ENCODE data around the gene PCSK7.
A peak's percentile ranks its signal among the peaks of the same experiment; 100 is the strongest.
"Not testable (repeated sequence)": the region's sequence is repeated elsewhere in the genome, so short reads cannot be mapped to it uniquely, and the experiment has no call there.

The PCSK7 gene

GRCh38 chr11:117195761-117196160 is 36.1 kb downstream of the PCSK7 start:
- DNase-seq: no peak

GRCh38 chr11:117195258-117195657 is 36.6 kb downstream of the PCSK7 start:
- no peak for DNase-seq

GRCh38 chr11:117194267-117194666 is 37.6 kb downstream of the PCSK7 start:
- no peak for DNase-seq

- DNase-seq: no peak
Measured at GRCh38 chr11:117193130-117194020, 38.5 kb downstream of the PCSK7 start.

- no peak for DNase-seq
Measured at GRCh38 chr11:117192401-117192875, 39.4 kb downstream of the PCSK7 start.

- DNase-seq: no peak
Measured at GRCh38 chr11:117191680-117192400, 40.0 kb downstream of the PCSK7 start.

- DNase-seq: no peak
Measured at GRCh38 chr11:117189941-117190544, 41.8 kb downstream of the PCSK7 start.

- DNase-seq: no peak
Measured at GRCh38 chr11:117189191-117189940, 42.5 kb downstream of the PCSK7 start.

GRCh38 chr11:117188620-117189081 is 43.2 kb downstream of the PCSK7 start:
- DNase-seq: no peak

GRCh38 chr11:117187799-117188481 is 43.9 kb downstream of the PCSK7 start:
- no peak for DNase-seq

GRCh38 chr11:117187428-117187798 is 44.5 kb downstream of the PCSK7 start:
- no peak for DNase-seq

- no peak for DNase-seq
Measured at GRCh38 chr11:117187007-117187406, 44.9 kb downstream of the PCSK7 start.

GRCh38 chr11:117186431-117186761 is 45.5 kb downstream of the PCSK7 start:
- no peak for DNase-seq

GRCh38 chr11:117185736-117186430 is 46.0 kb downstream of the PCSK7 start:
- DNase-seq: no peak

GRCh38 chr11:117183724-117184349 is 48.0 kb downstream of the PCSK7 start:
- no peak for DNase-seq

- DNase-seq: not testable (repeated sequence)
Measured at GRCh38 chr11:117183178-117183577, 48.7 kb downstream of the PCSK7 start.

- DNase-seq: no peak
Measured at GRCh38 chr11:117182551-117182935, 49.3 kb downstream of the PCSK7 start.

- no peak for DNase-seq
Measured at GRCh38 chr11:117181586-117182550, 50.0 kb downstream of the PCSK7 start.

GRCh38 chr11:117180661-117181585 is 51.0 kb downstream of the PCSK7 start:
- peak; percentile 19 for DNase-seq

All from kidney glomerular epithelial cell (primary cell).